Right atrium auricular region (tissue), 2 donors: ENCODE data around the gene ZNF669. TPM values are rescaled to one million over a fixed set of nuclear protein-coding genes. Genes with fewer than 3 reads are reported as not detected.
"Not testable (repeated sequence)": the region's sequence is repeated elsewhere in the genome, so short reads cannot be mapped to it uniquely, and the experiment has no call there.

Experiments
- DNase-seq: peaks from one replicate; pipeline ENCODE4 v3.0.0-alpha.2; 2019; ENCODE audit warnings: low spot score
- H3K27ac ChIP-seq, 2 donors: fragments of 200-600 bp; sonication (generic); 1 replicate in 1 of 2; 2 replicates in 1 of 2; pipeline ENCODE4 v1.5.1; 2016 to 2019
- H3K27me3 ChIP-seq, 2 donors: fragments of 200-600 bp; sonication (generic); one replicate each; pipeline versions ENCODE4 v1.5.1 to v1.6.0; 2017 to 2019
- H3K36me3 ChIP-seq: fragments of 200-600 bp; sonication (generic); one replicate; pipeline ENCODE4 v1.5.1; 2016
- H3K4me1 ChIP-seq, 2 donors: fragments of 200-600 bp; sonication (generic); one replicate each; pipeline versions ENCODE4 v1.5.1 to v1.6.0; 2017 to 2019
- H3K4me3 ChIP-seq, 2 donors: fragments of 200-600 bp; sonication (generic); 1 replicate in 1 of 2; 2 replicates in 1 of 2; pipeline ENCODE4 v1.5.1; 2017 to 2019; ENCODE audit warnings: mild to moderate bottlenecking in 1 of 2, moderate library complexity in 1 of 2
- H3K9me3 ChIP-seq, 2 donors: fragments of 200-600 bp; sonication (generic); one replicate each; pipeline ENCODE4 v1.5.1; 2019
- total RNA-seq, 2 donors: library from RNA; depleted of rRNA; stranded (reverse); fragments of >200 nt; gene quantifications; one replicate each; pipeline ENCODE4 v1.1.0, GENCODE V29; 2016
- TF ChIP-seq, protein P1 (sequence below), 2 donors: fragments of 200-600 bp; sonication (generic); IDR thresholded peaks; one replicate each; pipeline ENCODE4 v1.5.1; 2019; ENCODE audit warnings: antibody characterized with exemption in 2 of 2

ZNF669 gene
- total RNA-seq, 2 donors from 2014 or later: 3.2 to 3.6 TPM

GRCh38 chr1:247126166-247126565 is 22.0 kb upstream of the ZNF669 start:
- H3K4me3 ChIP-seq, H3K27ac ChIP-seq: not testable (repeated sequence)

DNA sequence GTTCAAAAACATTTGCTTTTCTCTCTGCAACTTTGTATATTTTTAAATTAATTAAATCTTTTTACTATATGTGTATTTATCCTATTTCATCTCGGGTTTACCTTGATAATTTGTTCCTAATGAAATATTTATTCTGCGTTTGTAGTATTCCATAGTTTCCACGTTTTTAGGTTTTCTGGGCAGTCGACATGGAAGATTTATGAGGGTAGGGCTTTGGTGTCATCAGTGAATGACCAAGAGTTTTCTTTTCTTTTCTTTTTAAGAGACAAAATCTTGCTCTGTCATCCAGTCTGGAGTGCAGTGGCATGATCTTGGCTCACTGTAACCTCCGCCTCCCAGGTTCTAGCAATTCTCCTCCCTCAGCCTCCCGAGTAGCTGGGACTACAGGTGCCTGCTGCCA is 17.2 kb upstream of the ZNF669 start:
- Histone ChIP-seq H3K27me3 (no peaks in the 10 kb centered on the region), H3K36me3 (no peaks in the 10 kb centered on the region)
- DNase-seq: no peak

More at GRCh38 chr1:247126166-247126565, 22.0 kb upstream of the ZNF669 start:
- not testable (repeated sequence) for H3K9me3 ChIP-seq, DNase-seq, H3K36me3 ChIP-seq, H3K4me1 ChIP-seq, H3K27me3 ChIP-seq

GRCh38 chr1:247120408-247120668 is 16.2 kb upstream of the ZNF669 start:
- H3K4me3 ChIP-seq, H3K36me3 ChIP-seq, H3K27ac ChIP-seq, DNase-seq, H3K27me3 ChIP-seq, H3K4me1 ChIP-seq, H3K9me3 ChIP-seq: not testable (repeated sequence)

More for the DNA sequence above, 17.2 kb upstream of the ZNF669 start:
- Histone ChIP-seq H3K4me1 (no peaks in the 10 kb centered on the region), H3K4me3 (no peak overlapping the region), H3K9me3 (no peaks in the 10 kb centered on the region), H3K27ac (no peak overlapping the region)
- TF ChIP-seq, protein P1, sequence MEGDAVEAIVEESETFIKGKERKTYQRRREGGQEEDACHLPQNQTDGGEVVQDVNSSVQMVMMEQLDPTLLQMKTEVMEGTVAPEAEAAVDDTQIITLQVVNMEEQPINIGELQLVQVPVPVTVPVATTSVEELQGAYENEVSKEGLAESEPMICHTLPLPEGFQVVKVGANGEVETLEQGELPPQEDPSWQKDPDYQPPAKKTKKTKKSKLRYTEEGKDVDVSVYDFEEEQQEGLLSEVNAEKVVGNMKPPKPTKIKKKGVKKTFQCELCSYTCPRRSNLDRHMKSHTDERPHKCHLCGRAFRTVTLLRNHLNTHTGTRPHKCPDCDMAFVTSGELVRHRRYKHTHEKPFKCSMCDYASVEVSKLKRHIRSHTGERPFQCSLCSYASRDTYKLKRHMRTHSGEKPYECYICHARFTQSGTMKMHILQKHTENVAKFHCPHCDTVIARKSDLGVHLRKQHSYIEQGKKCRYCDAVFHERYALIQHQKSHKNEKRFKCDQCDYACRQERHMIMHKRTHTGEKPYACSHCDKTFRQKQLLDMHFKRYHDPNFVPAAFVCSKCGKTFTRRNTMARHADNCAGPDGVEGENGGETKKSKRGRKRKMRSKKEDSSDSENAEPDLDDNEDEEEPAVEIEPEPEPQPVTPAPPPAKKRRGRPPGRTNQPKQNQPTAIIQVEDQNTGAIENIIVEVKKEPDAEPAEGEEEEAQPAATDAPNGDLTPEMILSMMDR (IDR thresholded peaks at IDR 0.05): no peak

DNA sequence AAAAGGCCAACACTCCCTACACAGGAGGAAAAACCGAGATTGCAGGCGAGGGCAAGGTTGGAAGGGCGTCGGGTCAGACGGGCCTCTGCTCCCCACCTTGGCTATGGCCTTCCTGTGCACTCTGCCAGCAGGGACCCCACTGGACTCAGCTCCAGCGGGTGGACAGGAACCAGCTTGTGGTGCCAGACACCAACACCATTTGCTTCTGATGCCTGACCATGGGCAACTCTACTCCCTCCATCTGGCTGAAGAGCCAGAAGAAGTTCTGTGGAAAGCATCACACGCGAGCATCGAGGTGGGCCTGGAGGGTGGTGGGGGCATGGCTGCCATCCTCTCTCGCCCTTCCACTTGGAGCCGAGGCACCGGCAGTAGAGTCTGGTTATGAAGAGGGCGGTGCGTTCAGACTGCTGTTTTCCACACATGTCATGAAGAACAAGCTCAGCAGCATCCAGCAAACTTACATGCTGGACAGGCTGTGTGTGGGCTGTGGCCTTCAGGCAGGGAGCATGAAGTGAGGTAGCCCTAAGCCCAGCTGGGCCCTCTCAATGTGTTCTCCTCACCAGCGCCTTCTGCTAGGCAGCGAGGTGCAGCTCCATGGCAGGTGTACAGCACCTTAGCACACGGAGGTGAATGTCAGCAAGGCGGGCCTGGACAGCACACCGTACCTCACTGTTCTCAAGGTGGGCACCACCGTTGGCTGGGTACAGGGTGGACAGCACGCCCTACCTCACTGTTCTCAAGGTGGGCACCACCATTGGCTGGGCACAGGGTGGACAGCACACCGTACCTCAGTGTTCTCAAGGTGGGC is 15.6 kb upstream of the ZNF669 start:
- H3K4me3 ChIP-seq: no peak overlapping the region
- H3K27ac ChIP-seq: no peak overlapping the region
- no peak for DNase-seq
- H3K4me1 ChIP-seq: no peaks in the 10 kb centered on the region
- H3K27me3 ChIP-seq: no peaks in the 10 kb centered on the region
- TF ChIP-seq, protein P1 (IDR thresholded peaks at IDR 0.05): no peak
- no peaks in the 10 kb centered on the region for H3K36me3 ChIP-seq
- H3K9me3 ChIP-seq: no peaks in the 10 kb centered on the region

GRCh38 chr1:247118946-247119446 is 14.8 kb upstream of the ZNF669 start:
- Histone ChIP-seq H3K4me3 (no peak overlapping the region), H3K36me3 (no peaks in the 10 kb centered on the region), H3K27ac (no peak overlapping the region), H3K27me3 (no peaks in the 10 kb centered on the region), H3K9me3 (no peaks in the 10 kb centered on the region), H3K4me1 (no peaks in the 10 kb centered on the region)
- DNase-seq: no peak
- TF ChIP-seq, protein P1 (IDR thresholded peaks at IDR 0.05): no peak

GRCh38 chr1:247115545-247115944 is 11.4 kb upstream of the ZNF669 start:
- H3K4me3 ChIP-seq: no peak overlapping the region
- TF ChIP-seq, protein P1 (IDR thresholded peaks at IDR 0.05): no peak
- no peak for DNase-seq
- no peaks in the 10 kb centered on the region for H3K27me3 ChIP-seq
- H3K36me3 ChIP-seq: no peaks in the 10 kb centered on the region
- peaks cover 0 to 13% of the 10 kb centered on the region in 2 donors for H3K4me1 ChIP-seq
- H3K9me3 ChIP-seq: no peaks in the 10 kb centered on the region
- no peak overlapping the region for H3K27ac ChIP-seq

- TF ChIP-seq, protein P1 (IDR thresholded peaks at IDR 0.05): no peak
- no peak overlapping the region for H3K4me3 ChIP-seq
- H3K4me1 ChIP-seq: peaks cover 0 to 15% of the 10 kb centered on the region in 2 donors
- H3K36me3 ChIP-seq: no peaks in the 10 kb centered on the region
- H3K27me3 ChIP-seq: no peaks in the 10 kb centered on the region
- no peak for DNase-seq
- no peak overlapping the region for H3K27ac ChIP-seq
- no peaks in the 10 kb centered on the region for H3K9me3 ChIP-seq
Observed at GRCh38 chr1:247115141-247115510, 11.0 kb upstream of the ZNF669 start.
